ENCODE results near the gene ADGRG3.
"Not testable (repeated sequence)": the region's sequence is repeated elsewhere in the genome, so short reads cannot be mapped to it uniquely, and the experiment has no call there.

The ADGRG3 gene

DNA sequence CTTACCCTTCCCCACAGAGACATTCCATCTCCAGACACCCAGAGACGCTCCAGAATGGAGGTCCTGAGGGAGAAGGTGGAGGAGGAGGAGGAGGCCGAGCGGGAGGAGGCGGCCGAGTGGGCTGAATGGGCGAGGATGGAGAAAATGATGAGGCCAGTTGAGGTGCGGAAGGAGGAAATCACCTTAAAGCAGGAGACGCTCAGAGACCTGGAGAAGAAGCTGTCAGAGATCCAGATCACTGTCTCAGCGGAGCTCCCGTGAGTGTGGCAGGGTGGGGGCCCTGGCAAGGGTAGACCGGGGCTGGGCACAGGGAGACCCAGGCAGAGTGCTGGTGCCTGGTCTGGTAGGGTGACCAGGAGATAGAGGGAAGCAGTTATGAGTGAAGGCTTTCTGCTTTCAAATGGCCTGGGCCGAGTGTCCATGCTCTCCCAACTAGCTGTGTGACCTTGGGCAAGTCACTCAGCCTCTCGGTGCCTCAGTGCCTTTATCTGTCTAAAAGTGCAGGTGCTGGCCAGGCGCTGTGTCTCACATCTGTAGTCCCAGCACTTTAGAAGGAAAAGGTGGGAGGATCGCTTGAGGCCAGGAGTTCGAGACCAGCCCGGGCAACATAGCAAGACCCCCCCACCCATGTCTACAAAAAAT is 29.9 kb downstream of the ADGRG3 start:
- DNase-seq (ENCODE audit: low read depth) = no peak

DNA sequence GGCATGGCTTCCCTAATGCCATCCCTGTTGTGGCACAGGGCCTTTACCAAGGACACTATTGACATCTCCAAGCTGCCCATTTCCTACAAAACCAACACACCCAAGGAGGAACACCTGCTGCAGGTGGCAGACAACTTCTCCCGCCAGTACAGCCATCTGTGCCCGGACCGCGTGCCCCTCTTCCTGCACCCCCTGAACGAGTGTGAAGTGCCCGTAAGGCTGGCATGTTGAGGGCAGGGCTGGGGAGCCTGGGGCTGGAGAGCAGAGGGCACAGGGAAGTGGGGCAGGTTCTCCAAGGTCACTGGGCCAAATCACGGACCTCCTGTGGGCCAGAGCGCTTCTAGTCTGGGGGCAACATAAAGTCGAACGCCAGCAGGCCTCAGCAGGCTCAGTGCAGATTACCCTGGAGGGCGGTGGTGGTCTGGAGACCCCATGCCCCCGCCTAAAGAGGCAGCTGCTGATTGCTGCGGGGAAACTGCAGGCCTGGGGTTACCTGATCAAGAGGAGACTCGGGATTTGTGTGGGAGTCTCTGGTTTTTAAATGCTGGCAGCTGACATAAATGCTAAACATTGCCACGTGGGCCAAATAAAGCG is 30.8 kb downstream of the ADGRG3 start:
- no peak for DNase-seq (ENCODE audit: low read depth)

DNA sequence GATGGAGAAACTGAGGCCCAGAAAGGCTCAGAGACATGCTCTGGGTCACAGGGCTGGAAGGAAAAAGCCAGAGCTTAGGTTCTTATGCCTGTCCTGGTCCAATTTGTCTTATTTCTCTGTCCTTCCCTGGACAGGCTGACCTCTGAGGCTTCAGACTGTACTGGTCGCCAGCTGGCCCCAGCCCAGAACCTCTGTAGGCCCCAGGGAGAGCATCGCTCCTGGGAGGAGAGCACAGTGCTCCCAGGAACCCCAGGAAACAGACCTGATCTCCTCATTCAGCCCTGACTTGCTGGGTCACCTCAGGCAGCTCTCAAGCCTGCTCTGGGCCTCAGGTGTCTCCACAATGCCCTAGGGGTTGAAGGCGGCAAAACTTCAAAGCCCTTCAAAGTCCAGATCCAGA is 31.4 kb downstream of the ADGRG3 start:
- DNase-seq (ENCODE audit: low read depth) = no peak

- DNase-seq (ENCODE audit: low read depth) = no peak
Observed at GRCh38 chr16:57699899-57700298, 31.8 kb downstream of the ADGRG3 start.

DNA sequence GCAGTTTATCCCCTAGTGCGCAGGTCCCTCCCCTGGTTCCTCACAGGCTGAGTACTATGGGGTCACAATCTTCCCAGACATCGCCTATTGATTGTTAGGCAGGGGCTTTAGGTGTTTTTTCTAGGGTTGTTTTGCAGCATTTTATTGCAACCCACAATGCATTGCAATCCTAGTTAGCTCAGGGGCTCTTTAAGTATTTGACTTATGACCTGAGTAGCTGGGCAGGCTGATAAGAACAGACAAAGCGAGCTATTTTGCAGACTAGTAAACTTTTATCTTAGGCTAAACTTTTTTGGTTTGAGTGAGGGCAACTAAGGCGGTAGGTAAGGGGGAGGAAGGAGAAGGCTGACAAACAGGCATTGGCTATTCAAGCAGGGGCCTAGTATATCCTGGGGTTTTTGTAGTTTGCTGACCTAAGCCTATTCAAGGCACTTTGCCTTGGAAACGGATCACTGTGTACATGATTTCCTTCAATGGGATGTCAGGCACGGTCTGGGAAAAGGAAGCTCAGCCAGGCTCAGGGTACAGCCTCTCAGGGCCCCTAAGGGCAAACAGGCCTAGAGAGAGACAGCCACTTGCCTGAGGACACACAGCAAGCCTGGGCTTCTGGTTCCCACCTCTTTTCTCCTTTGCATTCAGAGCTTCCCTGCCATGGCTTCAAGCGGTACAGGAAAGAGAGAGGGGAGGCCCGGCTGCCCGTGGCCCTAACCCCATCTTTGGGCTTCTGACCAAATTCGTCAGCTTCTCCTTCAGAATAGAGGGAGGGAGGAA is 32.9 kb downstream of the ADGRG3 start:
- no peak for DNase-seq (ENCODE audit: low read depth)

DNA sequence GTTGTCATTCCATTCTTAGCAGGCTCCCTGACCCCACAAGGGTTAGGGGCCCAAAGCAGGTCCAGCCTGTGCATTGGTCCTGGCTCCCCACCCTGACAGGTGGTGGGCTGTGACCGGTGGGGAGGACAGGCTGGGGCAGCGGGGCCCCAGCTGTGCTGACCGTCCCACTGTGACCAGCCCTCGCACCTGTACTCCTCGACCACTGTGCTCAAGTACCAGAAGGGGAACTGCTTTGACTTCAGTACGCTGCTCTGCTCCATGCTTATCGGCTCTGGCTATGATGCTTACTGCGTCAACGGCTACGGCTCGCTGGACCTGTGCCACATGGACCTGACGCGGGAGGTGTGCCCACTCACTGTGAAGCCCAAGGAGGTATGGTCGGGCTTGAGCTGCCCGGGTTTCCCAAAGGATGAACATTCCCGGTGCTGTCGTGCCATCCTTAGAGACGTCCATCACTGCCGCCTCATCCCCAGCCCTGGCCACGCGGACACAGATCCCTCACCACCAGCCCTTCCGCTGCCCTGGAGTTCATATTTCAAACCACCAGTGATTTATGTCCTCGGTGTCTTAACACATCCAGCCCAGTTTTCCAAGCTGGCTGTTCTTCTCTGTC is 33.8 kb downstream of the ADGRG3 start:
- no peak for DNase-seq (ENCODE audit: low read depth)

GRCh38 chr16:57703416-57704010 is 35.4 kb downstream of the ADGRG3 start:
- no peak for DNase-seq (ENCODE audit: low read depth)

- no peak for DNase-seq (ENCODE audit: low read depth)
Observed at GRCh38 chr16:57704011-57704904, 36.2 kb downstream of the ADGRG3 start.

DNA sequence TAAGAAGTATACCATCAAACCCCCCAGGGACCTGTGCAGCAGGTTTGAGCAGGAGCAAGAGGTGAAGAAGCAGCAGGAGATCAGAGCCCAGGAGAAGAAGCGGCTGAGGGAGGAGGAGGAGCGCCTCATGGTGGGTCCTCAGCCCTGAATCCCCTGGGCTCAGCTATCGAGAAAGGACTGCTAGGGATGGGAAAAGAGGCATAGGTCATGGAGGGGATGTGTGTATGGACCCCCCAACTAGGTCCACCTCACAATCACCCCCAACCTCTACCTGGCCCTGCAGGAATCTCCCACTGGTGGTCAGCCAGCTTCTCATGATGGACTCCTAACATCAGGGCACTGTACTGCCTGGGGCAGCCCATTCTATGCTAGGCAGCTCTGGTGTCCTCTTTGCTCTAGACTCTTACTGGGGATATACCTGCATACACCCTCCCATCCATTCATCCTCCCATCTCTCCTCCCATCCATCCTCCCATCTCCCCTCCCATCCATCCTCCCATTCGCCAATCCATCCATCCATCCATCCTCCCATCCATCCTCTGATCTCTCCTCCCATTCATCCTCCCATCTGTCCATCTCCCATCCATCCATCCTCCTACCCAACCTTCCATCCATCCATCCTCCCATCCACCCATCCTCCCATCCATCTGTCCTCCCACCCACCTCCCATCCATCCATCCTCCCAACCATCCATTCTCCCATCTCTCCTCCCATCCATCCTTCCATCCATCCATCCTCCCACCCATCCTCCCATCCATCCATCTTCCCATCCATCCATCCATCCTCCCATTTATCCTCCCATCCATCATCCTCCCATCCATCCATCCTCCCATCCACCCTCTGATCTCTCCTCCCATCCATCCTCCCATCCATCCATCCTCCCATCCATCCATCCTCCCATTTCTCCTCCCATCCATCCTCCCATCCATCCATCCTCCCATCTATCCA is 37.1 kb downstream of the ADGRG3 start:
- DNase-seq (ENCODE audit: low read depth) = no peak

GRCh38 chr16:57706717-57707116 is 38.6 kb downstream of the ADGRG3 start:
- DNase-seq (ENCODE audit: low read depth) = no peak

- DNase-seq (ENCODE audit: low read depth) = no peak
Observed at GRCh38 chr16:57707331-57707730, 39.2 kb downstream of the ADGRG3 start.

- DNase-seq (ENCODE audit: low read depth) = no peak
Observed at GRCh38 chr16:57708168-57708567, 40.1 kb downstream of the ADGRG3 start.

- no peak for DNase-seq (ENCODE audit: low read depth)
Observed at GRCh38 chr16:57709663-57710062, 41.6 kb downstream of the ADGRG3 start.

DNA sequence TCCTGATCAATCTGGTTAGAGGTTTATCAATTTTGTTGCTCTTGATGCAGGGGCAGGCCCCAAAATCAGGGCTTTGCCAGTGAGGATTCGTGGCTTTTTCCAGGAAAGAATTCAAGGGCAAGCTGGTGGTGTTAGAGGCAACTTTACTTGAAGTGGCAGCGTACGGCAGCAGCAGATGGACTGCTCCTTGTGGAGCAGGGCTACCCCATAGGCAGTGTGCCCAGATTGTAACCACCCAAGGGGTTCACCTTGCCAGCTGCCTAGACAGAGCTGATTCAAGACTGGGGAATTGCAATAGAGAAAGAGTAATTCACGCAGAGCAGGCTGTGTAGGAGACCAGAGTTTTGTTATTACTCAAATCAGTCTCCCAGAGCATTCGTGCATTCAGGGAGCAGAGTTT is 43.2 kb downstream of the ADGRG3 start:
- no peak for DNase-seq (ENCODE audit: low read depth)

- DNase-seq (ENCODE audit: low read depth) = no peak
Observed at GRCh38 chr16:57711993-57712392, 43.9 kb downstream of the ADGRG3 start.

- DNase-seq (ENCODE audit: low read depth) = not testable (repeated sequence)
Observed at GRCh38 chr16:57712569-57712968, 44.5 kb downstream of the ADGRG3 start.

DNA sequence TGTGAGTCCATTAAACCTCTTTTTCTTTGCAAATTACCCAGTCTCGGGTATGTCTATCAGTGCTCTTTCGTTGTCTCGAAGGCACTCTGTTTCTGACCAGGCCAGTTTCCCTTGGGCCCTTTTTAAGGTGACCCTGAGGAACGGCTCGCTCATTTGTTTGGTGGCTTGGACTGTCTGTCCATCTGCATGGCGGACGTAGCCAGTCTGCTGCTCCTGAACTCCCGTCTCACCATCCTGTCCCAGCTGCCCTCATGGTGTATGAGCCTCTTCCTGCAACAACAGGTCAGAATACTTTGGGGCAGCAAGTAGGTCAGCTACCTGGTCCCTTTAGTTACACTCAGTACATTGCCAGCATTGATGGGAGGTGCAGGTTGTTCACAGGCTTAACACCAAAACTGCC is 45.5 kb downstream of the ADGRG3 start:
- no peak for DNase-seq (ENCODE audit: low read depth)

GRCh38 chr16:57714047-57714446 is 45.9 kb downstream of the ADGRG3 start:
- DNase-seq (ENCODE audit: low read depth) = no peak

DNA sequence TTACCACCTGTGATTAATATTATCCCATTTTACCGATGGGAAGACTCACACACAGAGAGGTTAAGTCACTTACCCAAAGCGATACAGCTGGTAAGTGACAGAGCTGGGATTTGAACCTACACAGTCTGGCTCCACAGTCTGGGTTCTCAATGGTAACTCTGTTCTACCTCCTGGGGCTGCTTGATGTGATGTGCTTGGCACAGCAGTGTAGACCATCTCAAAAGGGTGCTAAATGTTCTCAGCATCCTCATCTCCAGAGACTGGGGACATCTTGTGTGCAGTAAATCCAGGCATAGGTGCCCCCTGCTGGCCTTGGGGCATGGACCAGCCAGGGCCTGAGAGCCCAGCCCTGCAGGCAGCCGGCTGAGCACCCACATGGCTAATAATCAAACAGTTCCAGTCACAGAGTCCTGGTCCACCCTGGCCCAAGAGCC is 52.1 kb downstream of the ADGRG3 start:
- no peak for DNase-seq (ENCODE audit: low read depth)
